K562 (cell line): ENCODE data around the gene CHCHD6. TPM values are rescaled to one million over a fixed set of nuclear protein-coding genes. Genes with fewer than 3 reads are reported as not detected.

Experiments
- ATAC-seq: fragments of 200-7000 bp; cut with Tn5 transposase; 3 replicates; pipeline ENCODE4 v1.9.1; 2020; ENCODE audit warnings: moderate library complexity
- BruUV-seq: library from RNA; stranded (reverse); fragments of 400-500 nt; replicated peaks from 2 replicates; lab custom pipeline; 2021; lab: Mats Ljungman, UMichigan
- CTCF ChIA-PET: fragments of 300-600 bp; formaldehyde crosslinking; extraction: SDS; loops from one replicate; lab custom pipeline; 2021; ENCODE audit warnings: low intra/inter-chr PET ratio; lab: Yijun Ruan, JAX
- POLR2A ChIA-PET: fragments of 300-600, 350-650 bp; sonication (Branson Sonifier 250); formaldehyde crosslinking; extraction: SDS; loops from one replicate; lab custom pipeline; 2021; ENCODE audit warnings: antibody characterized with exemption, inconsistent platforms; lab: Yijun Ruan, JAX
- DNase-seq, 4 experiments: peaks; one replicate each; pipeline versions ENCODE4 v3.0.0 to v3.0.0-alpha.2; 2011 to 2018; ENCODE audit warnings: low spot score in 3 of 4, mixed read lengths in 3 of 4; ENCODE audit errors: extremely low read depth in 1 of 4
- FAIRE-seq: peaks from 2 replicates; lab custom pipeline; 2011; peaks lifted over from hg19 to GRCh38; lab: Jason Lieb, UNC
- H2AFZ ChIP-seq: 2 replicates; pipeline ENCODE4 v1.6.0; 2011; ENCODE audit warnings: low read depth, low read length, control low read depth, inconsistent platforms
- H3K27ac ChIP-seq: fragments of 200-600 bp; 3 replicates; pipeline ENCODE4 v1.8.0; 2011; ENCODE audit warnings: low read depth, mild to moderate bottlenecking, control low read depth, inconsistent platforms, low read length, moderate library complexity, mixed read lengths; ENCODE audit errors: extremely low read depth
- H3K27me3 ChIP-seq, 2 experiments: fragments of 300-600 bp in 1 of 2; 2 replicates in 1 of 2; 3 replicates in 1 of 2; pipeline versions ENCODE4 v1.6.0 to v1.8.0; 2011; ENCODE audit warnings: inconsistent platforms in 2 of 2, low read length in 2 of 2, mild to moderate bottlenecking in 1 of 2, mixed read lengths in 1 of 2, moderate library complexity in 1 of 2; ENCODE audit not compliant: control insufficient read depth in 2 of 2, insufficient read depth in 2 of 2
- H3K36me3 ChIP-seq: fragments of 300-600 bp; 3 replicates; pipeline ENCODE4 v1.8.0; 2011; ENCODE audit warnings: mild to moderate bottlenecking, low read length, inconsistent platforms; ENCODE audit not compliant: control insufficient read depth, insufficient read depth
- H3K4me1 ChIP-seq, 2 experiments: fragments of 200-600 bp in 1 of 2; replicated peaks in 1 of 2; 2 replicates in 1 of 2; 3 replicates in 1 of 2; pipeline versions ENCODE4 v1.5.1 to v1.8.0; 2011; ENCODE audit warnings: inconsistent platforms in 2 of 2, low read length in 2 of 2, mild to moderate bottlenecking in 1 of 2, mixed read lengths in 1 of 2, moderate library complexity in 1 of 2; ENCODE audit not compliant: control insufficient read depth in 2 of 2, insufficient read depth in 2 of 2
- H3K4me2 ChIP-seq: 2 replicates; pipeline ENCODE4 v1.6.1; 2011; ENCODE audit warnings: low read length, control low read depth, inconsistent platforms, mixed read lengths; ENCODE audit not compliant: insufficient read depth
- H3K4me3 ChIP-seq: fragments of 200-600 bp; sonication (generic), shearing (Covaris generic); 2 replicates; pipeline ENCODE4 v1.5.1; 2016; ENCODE audit warnings: control low read depth, inconsistent platforms
- H3K79me2 ChIP-seq: fragments of 200-600 bp; 3 replicates; pipeline ENCODE4 v1.8.0; 2011; ENCODE audit warnings: low read length, inconsistent platforms; ENCODE audit not compliant: control insufficient read depth, insufficient read depth
- H3K9ac ChIP-seq, 2 experiments: 2 replicates each; pipeline versions ENCODE4 v1.6.0 to v1.6.1; 2011; ENCODE audit warnings: low read depth in 2 of 2, low read length in 2 of 2, control low read depth in 1 of 2, inconsistent platforms in 1 of 2, mild to moderate bottlenecking in 1 of 2, mixed read lengths in 1 of 2; ENCODE audit not compliant: insufficient read depth in 1 of 2
- H3K9me1 ChIP-seq: one replicate; pipeline ENCODE4 v1.6.0; 2011; ENCODE audit warnings: inconsistent platforms, mild to moderate bottlenecking, low read length, moderate library complexity; ENCODE audit not compliant: control insufficient read depth, insufficient read depth
- H3K9me3 ChIP-seq: replicated peaks from 2 replicates; pipeline ENCODE4 v1.5.1; 2011; ENCODE audit warnings: low read depth, low read length, inconsistent platforms; ENCODE audit not compliant: control insufficient read depth, insufficient read depth
- H4K20me1 ChIP-seq: replicated peaks from 2 replicates; pipeline ENCODE4 v1.6.1; 2011; ENCODE audit warnings: low read length, inconsistent platforms, mixed read lengths; ENCODE audit not compliant: control insufficient read depth, insufficient read depth
- CBX8 ChIP-seq: fragments of 200-600 bp; sonication (generic); IDR thresholded peaks from 2 replicates; pipeline ENCODE4 v1.6.1; 2012; ENCODE audit warnings: borderline replicate concordance, mixed run types, low read depth, mild to moderate bottlenecking, moderate library complexity, mixed read lengths, low read length, control low read depth, inconsistent platforms; ENCODE audit not compliant: poor library complexity, severe bottlenecking; ENCODE audit errors: extremely low read depth
- CTCF ChIP-seq, 3 experiments: IDR thresholded peaks in 2 of 3; conservative IDR thresholded peaks in 1 of 3; 2 replicates each; pipeline ENCODE4 v1.5.1; 2011 to 2012; ENCODE audit warnings: low read length in 3 of 3, mild to moderate bottlenecking in 3 of 3, control low read depth in 2 of 3, improper control_type of control experiment in 1 of 3, inconsistent platforms in 1 of 3, low read depth in 1 of 3, mixed read lengths in 1 of 3, moderate library complexity in 1 of 3; ENCODE audit not compliant: insufficient read depth in 2 of 3
- DPF2 ChIP-seq: fragments of 450-650 bp; IDR thresholded peaks from 2 replicates; pipeline ENCODE4 v1.6.1; 2016
- FOXA3 ChIP-seq, 2 experiments: fragments of 450-650 bp in 1 of 2; sonication (generic) in 1 of 2; formaldehyde crosslinking; IDR thresholded peaks in 1 of 2; conservative IDR thresholded peaks in 1 of 2; 2 replicates each; pipeline versions ENCODE4 v1.4.0 to v1.8.0; 2020 to 2022; ENCODE audit warnings: mild to moderate bottlenecking in 2 of 2, missing genetic modification reagents in 1 of 2
- MTA1 ChIP-seq: fragments of 450-650 bp; IDR thresholded peaks from 2 replicates; pipeline ENCODE4 v1.6.1; 2017; ENCODE audit warnings: borderline replicate concordance
- NCOR1 ChIP-seq: fragments of 450-650 bp; IDR thresholded peaks from 2 replicates; pipeline ENCODE4 v1.6.1; 2016; ENCODE audit warnings: mild to moderate bottlenecking, moderate library complexity
- PHB2 ChIP-seq: fragments of 450-650 bp; IDR thresholded peaks from 2 replicates; pipeline ENCODE4 v1.6.1; 2017; ENCODE audit warnings: low read depth
- POLR2AphosphoS2 ChIP-seq: IDR thresholded peaks from 2 replicates; pipeline ENCODE4 v1.6.1; 2012; ENCODE audit warnings: low read length, improper control_type of control experiment
- SMARCA4 ChIP-seq: fragments of 450-650 bp; IDR thresholded peaks from 2 replicates; pipeline ENCODE4 v1.6.1; 2016
- SMARCE1 ChIP-seq: fragments of 450-650 bp; IDR thresholded peaks from 2 replicates; pipeline ENCODE4 v1.7.1; 2016; ENCODE audit warnings: mild to moderate bottlenecking
- SNIP1 ChIP-seq: fragments of 450-650 bp; IDR thresholded peaks from 2 replicates; pipeline ENCODE4 v1.7.1; 2017; ENCODE audit warnings: low read depth, mild to moderate bottlenecking
- SOX6 ChIP-seq: fragments of 450-650 bp; IDR thresholded peaks from 2 replicates; pipeline ENCODE4 v1.6.1; 2014; ENCODE audit warnings: mild to moderate bottlenecking
- SRSF7 ChIP-seq: fragments of 200-400 bp; formaldehyde crosslinking; optimal IDR thresholded peaks from 2 replicates; pipeline ENCODE3; 2017; ENCODE audit warnings: mild to moderate bottlenecking, low read depth, low read length
- TAL1 ChIP-seq: fragments of 450-650 bp; IDR thresholded peaks from 2 replicates; pipeline ENCODE4 v1.6.1; 2016; ENCODE audit warnings: mild to moderate bottlenecking
- ZNF507 ChIP-seq: conservative IDR thresholded peaks from 2 replicates; pipeline ENCODE4 v1.6.1; 2017; ENCODE audit warnings: missing genetic modification characterization, missing compliant biosample characterization
- ZNF766 ChIP-seq: fragments of 200-800 bp; sonication (Bioruptor generic); conservative IDR thresholded peaks from 2 replicates; pipeline ENCODE4 v1.6.1; 2016; ENCODE audit warnings: missing genetic modification characterization, missing compliant biosample characterization
- WGBS: fragments of 100-300 bp; shearing (Covaris generic); methylation state at CpG from one replicate; pipeline ENCODE4 v1.1.6; 2016; ENCODE audit warnings: low coverage, mixed read lengths; ENCODE audit not compliant: insufficient coverage; ENCODE audit errors: missing lambda C conversion rate; 5-methylcytosine and 5-hydroxymethylcytosine counted together
- in situ Hi-C: fragments of 300-500 bp; cut with MboI; formaldehyde crosslinking; loops from 4 replicates; pipeline ENCODE4 v1.15.0; 2018; ENCODE audit warnings: inconsistent platforms, mixed read lengths
- intact Hi-C: fragments of 100-400 bp; cut with micrococcal nuclease; formaldehyde crosslinking; loops from 2 replicates; pipeline ENCODE4 v1.14.2; 2022
- polyA plus RNA-seq, 8 experiments: library from polyadenylated mRNA; depleted of rRNA in 4 of 8; stranded (reverse) in 5 of 8; unstranded in 3 of 8; fragments of >200 nt; fragmentation: Nextera tagmentation in 2 of 8; fragmentation: Illumina TruSeq in 1 of 8; extraction: Ambion mirVana in 2 of 8; extraction: Trizol in 1 of 8; gene quantifications; 2 replicates each; pipeline versions ENCODE4 v1.2.1 to v1.2.3, GENCODE V29; 2011 to 2014; ENCODE audit warnings: inconsistent platforms in 1 of 8, missing spikeins in 1 of 8
- total RNA-seq, 7 experiments: library from RNA; depleted of rRNA in 6 of 7; stranded (reverse); fragments of >200 nt in 6 of 7; fragmentation: Illumina TruSeq in 2 of 7; extraction: Trizol in 2 of 7; gene quantifications; 2 replicates each; pipeline versions ENCODE4 v1.2.1 to v1.2.3, GENCODE V29; 2011 to 2021; ENCODE audit warnings: low replicate concordance in 1 of 7
- TF ChIP-seq, protein P1 (sequence below): sonication (generic); formaldehyde crosslinking; IDR thresholded peaks from 2 replicates; pipeline ENCODE4 v1.9.0; 2022; ENCODE audit warnings: mild to moderate bottlenecking, missing genetic modification reagents
- TF ChIP-seq, protein P2 (sequence below): sonication (generic); formaldehyde crosslinking; IDR thresholded peaks from 2 replicates; pipeline ENCODE4 v1.5.0; 2020; ENCODE audit warnings: missing genetic modification reagents
- TF ChIP-seq, protein P3 (sequence below), 2 experiments: fragments of 450-650 bp; conservative IDR thresholded peaks; 2 replicates each; pipeline ENCODE4 v1.6.1; 2017; ENCODE audit warnings: mild to moderate bottlenecking in 2 of 2, moderate library complexity in 2 of 2

The CHCHD6 gene
- total and polyA plus RNA-seq, 9 of the 15 experiments (the other 6 are each of a cell fraction or from before 2014, with no cell fraction given), result 4.6 to 18.6 (median 10.9) TPM

GRCh38 chr3:126845920-126846715 lies 142.1 kb downstream of the CHCHD6 start:
- H3K27ac ChIP-seq, result no peak overlapping the region
- ChIA-PET POLR2A (interaction anchor here (1.1 to 2.4 kb wide), 2 partner anchors 11 to 89 kb away, joined by 4 to 9 read pairs; no protein-coding TSS in a partner anchor), CTCF (no interaction called here)
- H2AFZ ChIP-seq, result no peak overlapping the region
- H3K9ac ChIP-seq, result no peak overlapping the region
- no peak overlapping the region for H3K4me3 ChIP-seq
- H3K4me1 ChIP-seq, result peaks cover 0 to 8% of the 10 kb centered on the region in 2 experiments; a peak in 4 of 5 replicates
- H3K79me2 ChIP-seq, result no peaks in the 10 kb centered on the region
- 15% methylated on average over 2 of the region's 2 CpGs for WGBS
- H3K9me3 ChIP-seq, result no peaks in the 10 kb centered on the region
- no peak overlapping the region for H3K4me2 ChIP-seq
- FAIRE-seq (peak; percentile 49), ATAC-seq (peak; percentile 76), DNase-seq (peak in 1 of 4 experiments; percentile 21)
- intact Hi-C loops (no loop called here), in situ Hi-C loops (no loop called here)
- no peaks in the 10 kb centered on the region for H4K20me1 ChIP-seq
- no peaks in the 10 kb centered on the region for H3K27me3 ChIP-seq
- H3K9me1 ChIP-seq, result peaks cover 4% of the 10 kb centered on the region
- no TSS peak for BruUV-seq
- H3K36me3 ChIP-seq, result no peaks in the 10 kb centered on the region
- TF ChIP-seq SNIP1 (no peak), MTA1 (no peak), CBX8 (no peak), SOX6 (peak; percentile 67), POLR2AphosphoS2 (no peak), SMARCE1 (peak; percentile 34; the same call in 1 of the 2 replicates), CTCF (IDR thresholded peaks at IDR 0.05 in 2 of 3, conservative IDR thresholded peaks at IDR 0.05 in 1 of 3; ENCODE audit: insufficient read depth in 2 of 3, low read depth in 1 of 3, low read length in 3 of 3) (peak in 2 of 3 experiments; percentile 7 to 17; a peak in 1 of 6 replicates), PHB2 (no peak), TAL1 (no peak), NCOR1 (no peak), ZNF507 (tag) (no peak), FOXA3 (CRISPR knock-in tag; conservative IDR thresholded peaks at IDR 0.05 in 1 of 2, IDR thresholded peaks at IDR 0.05 in 1 of 2) (no peak), SMARCA4 (peak; percentile 31; the same call in 1 of the 2 replicates), DPF2 (0 out of 2 replicates have a peak, but pooled peaks have one; percentile 12), ZNF766 (CRISPR knock-in tag) (no peak), SRSF7 (no peak)
- TF ChIP-seq, protein P1, sequence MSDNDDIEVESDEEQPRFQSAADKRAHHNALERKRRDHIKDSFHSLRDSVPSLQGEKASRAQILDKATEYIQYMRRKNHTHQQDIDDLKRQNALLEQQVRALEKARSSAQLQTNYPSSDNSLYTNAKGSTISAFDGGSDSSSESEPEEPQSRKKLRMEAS (CRISPR knock-in tag), result no peak
- TF ChIP-seq, protein P2, sequence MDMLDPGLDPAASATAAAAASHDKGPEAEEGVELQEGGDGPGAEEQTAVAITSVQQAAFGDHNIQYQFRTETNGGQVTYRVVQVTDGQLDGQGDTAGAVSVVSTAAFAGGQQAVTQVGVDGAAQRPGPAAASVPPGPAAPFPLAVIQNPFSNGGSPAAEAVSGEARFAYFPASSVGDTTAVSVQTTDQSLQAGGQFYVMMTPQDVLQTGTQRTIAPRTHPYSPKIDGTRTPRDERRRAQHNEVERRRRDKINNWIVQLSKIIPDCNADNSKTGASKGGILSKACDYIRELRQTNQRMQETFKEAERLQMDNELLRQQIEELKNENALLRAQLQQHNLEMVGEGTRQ, result no peak
- TF ChIP-seq, protein P3, sequence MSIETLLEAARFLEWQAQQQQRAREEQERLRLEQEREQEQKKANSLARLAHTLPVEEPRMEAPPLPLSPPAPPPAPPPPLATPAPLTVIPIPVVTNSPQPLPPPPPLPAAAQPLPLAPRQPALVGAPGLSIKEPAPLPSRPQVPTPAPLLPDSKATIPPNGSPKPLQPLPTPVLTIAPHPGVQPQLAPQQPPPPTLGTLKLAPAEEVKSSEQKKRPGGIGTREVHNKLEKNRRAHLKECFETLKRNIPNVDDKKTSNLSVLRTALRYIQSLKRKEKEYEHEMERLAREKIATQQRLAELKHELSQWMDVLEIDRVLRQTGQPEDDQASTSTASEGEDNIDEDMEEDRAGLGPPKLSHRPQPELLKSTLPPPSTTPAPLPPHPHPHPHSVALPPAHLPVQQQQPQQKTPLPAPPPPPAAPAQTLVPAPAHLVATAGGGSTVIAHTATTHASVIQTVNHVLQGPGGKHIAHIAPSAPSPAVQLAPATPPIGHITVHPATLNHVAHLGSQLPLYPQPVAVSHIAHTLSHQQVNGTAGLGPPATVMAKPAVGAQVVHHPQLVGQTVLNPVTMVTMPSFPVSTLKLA (conservative IDR thresholded peaks at IDR 0.05), result no peak
